ENCODE results near the gene TRAF3IP1. TPM values are rescaled to one million over a fixed set of nuclear protein-coding genes. Genes with fewer than 3 reads are reported as not detected.

TRAF3IP1 gene
- total RNA-seq, 1 donor from 2014 or later: 6.0 TPM

DNA sequence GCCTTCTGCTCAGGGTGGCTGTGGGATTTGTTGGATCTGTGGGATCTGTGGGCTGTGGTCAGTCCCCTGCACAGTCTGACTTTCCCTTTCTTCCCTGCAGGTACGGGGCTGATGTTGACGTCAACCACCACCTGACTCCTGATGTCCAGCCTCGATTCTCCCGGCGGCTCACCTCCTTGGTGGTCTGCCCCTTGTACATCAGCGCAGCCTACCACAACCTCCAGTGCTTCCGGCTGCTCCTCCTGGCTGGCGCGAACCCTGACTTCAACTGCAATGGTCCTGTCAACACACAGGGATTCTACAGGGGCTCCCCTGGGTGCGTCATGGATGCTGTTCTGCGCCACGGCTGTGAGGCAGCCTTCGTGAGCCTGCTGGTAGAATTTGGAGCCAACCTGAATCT is 123.9 kb downstream of the TRAF3IP1 start:
- no peak for DNase-seq (ENCODE audit: low read depth in 2 of 2)

DNA sequence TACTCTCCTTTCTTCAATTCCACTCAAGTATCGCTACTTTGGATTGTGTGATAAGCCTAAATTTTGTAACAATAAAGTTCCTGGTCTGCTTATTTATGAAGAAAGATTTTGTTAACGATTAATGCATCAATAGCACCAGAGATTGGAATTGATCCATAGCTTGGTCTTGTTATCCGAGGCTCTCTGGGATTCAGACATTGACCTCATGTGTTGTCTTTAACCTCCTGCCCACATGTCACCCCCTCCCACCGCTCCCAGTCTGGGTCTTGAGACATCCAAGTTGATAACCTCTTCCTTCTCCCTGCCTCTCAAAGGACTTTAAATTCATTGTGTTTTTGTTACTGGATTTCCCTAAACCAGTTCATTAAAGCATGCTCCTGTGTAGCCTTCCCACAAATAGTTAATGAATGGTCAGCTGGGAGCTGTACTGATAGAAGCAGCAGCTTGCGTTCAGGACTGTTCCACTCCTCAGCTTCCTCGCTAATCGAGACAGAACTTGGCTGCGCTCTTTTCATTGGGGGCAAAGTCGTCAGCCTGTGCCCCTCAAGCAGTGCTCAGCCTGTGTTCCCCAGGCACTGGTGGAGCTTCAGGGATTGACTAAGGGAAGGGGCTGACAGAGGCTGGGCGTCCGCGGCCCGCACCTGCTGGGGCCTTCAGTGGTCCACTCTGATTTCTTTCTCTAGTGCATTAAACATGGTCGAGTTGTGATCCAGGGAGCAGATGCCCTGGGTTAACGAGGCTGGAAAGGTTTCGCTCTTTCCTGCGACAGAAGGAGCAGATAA is 125.3 kb downstream of the TRAF3IP1 start:
- no peak for DNase-seq (ENCODE audit: low read depth in 2 of 2)

DNA sequence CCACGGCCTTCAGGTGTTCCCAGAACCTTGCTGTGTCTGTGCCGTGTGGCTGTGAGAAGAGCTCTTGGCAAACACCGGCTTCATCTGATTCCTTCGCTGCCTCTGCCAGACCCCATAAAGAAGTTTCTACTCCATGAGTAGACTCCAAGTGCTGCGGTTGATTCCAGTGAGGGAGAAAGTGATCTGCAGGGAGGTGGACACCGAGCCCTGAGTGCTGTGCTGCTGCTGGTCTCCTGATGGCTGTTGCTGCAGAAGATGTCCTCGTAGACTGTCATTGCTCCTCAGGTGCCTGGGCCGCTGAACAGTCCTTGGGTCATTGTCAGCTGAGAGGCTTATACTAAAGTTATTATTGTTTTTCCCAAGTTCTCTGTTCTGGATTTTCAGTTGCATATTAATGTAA is 126.1 kb downstream of the TRAF3IP1 start:
- no peak for DNase-seq (ENCODE audit: low read depth in 2 of 2)

DNA sequence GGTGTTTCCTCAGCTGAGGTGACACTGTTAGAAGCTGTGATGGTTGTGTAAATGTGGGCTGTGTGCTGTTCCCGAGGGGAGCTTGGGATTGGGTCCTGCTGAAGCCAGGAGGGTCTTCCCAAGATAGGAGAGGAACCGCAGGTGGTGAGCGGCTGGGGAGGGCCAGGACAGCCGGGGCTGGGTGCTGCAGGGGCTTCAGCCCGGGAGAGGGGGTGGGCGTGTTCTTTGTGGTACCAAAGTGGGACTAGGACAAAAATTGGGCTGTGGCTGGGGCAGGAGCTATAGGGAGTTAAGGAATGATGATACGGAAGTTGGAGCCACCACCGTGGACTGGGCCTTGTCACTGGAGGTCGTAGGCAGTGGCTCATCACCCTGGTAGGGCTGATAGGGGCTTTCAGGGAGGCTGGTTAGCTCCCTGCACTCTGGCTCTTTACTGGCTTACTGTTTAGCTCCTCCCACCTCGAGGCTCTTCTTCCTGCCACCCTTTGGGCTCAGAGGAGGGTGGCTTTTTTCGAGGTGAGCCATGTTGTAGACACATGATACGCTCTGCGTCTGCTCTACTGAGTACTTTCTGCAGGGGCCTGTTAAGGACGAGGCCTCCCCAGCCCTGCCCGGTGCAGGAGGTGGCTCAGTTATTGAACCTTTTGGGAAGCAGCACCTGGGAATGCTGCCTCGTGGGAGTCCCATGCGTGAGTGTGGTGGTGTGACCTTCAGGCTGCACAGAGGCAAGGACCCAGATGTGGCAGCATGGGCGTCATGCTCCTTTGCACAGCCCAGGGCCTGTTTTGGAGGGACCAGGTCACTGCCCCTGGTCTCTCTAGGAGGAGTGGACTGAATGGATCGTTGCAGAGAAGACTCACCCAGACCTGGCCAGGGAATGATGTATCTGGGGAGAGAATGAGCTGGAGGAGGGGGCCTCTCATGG is 128.0 kb downstream of the TRAF3IP1 start:
- DNase-seq (ENCODE audit: low read depth in 2 of 2): no peak

DNA sequence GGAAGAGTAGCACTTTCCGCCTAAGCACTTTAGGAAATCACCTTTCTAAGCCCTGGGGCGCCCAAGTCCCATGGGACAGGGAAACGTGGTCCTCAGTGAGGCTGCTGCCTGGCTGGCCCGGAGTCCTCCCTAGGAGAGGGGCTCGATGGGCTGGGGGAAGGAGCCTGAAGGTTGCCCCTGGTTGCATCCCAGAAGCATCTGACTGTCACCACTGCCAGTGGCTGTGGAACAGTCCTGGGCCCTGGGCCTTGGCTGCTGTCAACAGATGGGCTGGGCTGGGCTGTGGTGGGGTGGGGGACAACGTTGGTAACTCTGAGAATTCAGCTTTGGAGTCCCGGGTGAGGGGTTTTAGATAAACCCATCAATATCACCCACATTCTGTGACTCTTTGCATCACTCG is 128.9 kb downstream of the TRAF3IP1 start:
- no peak for DNase-seq (ENCODE audit: low read depth in 2 of 2)

DNA sequence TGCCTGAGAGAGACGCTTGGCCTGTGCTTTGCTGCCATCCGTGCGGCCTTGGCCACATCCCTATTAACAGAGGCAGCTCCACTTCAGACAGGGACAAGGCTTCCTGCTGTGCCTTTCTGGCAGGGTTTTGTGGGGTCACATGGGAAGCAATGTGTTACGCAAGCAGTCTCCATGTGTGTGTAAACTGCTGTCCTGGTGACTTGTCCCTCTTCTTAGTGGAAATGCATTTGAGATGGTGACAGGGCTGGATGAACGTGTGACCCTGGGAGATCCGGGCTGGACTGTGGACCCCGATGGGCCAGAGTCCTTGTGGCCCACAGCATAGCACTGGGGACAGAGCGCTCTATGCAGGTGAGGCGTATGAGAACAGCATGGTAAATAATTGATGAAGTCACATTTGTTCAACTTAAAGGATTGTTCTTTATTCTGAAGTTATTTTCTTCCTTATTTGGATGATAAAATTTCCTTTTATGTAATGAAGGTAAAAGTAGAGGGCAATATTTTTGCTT is 129.6 kb downstream of the TRAF3IP1 start:
- no peak for DNase-seq (ENCODE audit: low read depth in 2 of 2)

DNA sequence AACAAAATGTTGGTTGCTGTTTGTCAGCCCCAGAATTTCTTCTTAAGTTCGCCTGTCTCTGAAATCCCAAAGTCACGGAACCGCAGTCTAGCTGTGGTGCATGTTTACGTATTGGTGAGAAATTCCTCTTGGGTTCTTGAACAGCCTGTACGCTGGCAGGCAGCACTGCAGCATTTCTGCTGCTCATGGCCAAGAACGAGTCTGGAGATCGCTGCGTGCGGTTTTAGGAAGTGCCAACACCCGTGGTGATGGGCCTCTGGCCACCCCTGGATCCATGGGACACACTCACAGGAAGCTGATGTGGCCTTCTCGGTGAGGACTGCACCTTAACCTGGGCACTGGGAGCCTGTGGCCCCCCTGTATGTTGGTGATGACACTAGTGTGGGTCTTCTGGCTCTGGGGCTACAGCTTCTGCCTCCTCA is 130.1 kb downstream of the TRAF3IP1 start:
- DNase-seq (ENCODE audit: low read depth in 2 of 2): no peak

Other genes starting within 250 kb of the TRAF3IP1 start
- not detected in 2 replicates for gene ESPNL, start 220.2 kb upstream of the TRAF3IP1 start, total RNA-seq
- gene KLHL30, start 181.8 kb upstream of the TRAF3IP1 start, total RNA-seq: not detected in 2 replicates
- 0.13 TPM in 2 replicates for gene ERFE, start 161.5 kb upstream of the TRAF3IP1 start, total RNA-seq
- 14.5 and 15.8 TPM in 2 replicates for gene ILKAP, start 116.8 kb upstream of the TRAF3IP1 start, total RNA-seq
- gene HES6, start 80.5 kb upstream of the TRAF3IP1 start, total RNA-seq: 2.0 and 2.1 TPM in 2 replicates
- 1.7 and 2.7 TPM in 2 replicates for gene PER2, start 31.9 kb upstream of the TRAF3IP1 start, total RNA-seq
- gene ASB1, start 106.4 kb downstream of the TRAF3IP1 start, total RNA-seq: 5.8 and 7.1 TPM in 2 replicates